ENCODE data around the gene NUDC.
A peak's percentile ranks its signal among the peaks of the same experiment; 100 is the strongest.
"Not testable (repeated sequence)": the region's sequence is repeated elsewhere in the genome, so short reads cannot be mapped to it uniquely, and the experiment has no call there.

The NUDC gene

DNA sequence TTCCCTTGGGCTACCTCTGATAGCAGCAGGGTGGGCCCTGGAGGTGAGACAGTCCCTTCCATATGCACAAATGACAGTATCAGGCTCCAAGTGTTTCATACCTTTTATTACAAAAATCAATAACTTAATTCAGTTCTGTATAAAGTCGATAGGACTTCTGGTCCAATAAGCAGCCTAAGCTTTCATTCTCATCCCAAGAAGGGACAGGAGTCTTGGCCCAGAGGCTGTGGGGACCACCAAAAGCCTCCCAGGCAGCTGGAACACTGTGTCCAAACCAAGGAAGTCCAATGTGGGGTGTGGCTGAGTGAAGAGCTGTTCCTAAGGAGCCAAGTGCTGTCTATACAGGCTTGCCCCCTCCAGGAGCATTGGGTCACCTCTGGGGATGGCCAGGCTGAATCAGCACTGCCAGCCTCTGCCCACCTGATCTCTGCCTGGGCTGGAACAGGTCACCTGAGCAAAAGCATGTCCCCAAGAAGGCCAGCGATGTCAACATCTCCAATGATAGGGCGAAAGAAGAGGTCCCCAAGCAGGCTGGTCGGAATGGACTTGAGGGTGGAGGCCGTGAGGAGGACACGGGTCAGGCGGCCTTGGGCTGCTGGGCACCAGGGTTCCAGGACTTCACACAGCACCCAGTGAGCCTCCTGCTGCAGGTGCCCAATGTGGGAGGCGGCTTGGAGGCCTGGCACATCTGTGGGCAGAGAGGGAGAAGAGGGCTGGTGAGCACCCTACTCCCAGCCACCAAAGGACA lies 10.0 kb upstream of the NUDC start:
- no peak for DNase-seq

DNA sequence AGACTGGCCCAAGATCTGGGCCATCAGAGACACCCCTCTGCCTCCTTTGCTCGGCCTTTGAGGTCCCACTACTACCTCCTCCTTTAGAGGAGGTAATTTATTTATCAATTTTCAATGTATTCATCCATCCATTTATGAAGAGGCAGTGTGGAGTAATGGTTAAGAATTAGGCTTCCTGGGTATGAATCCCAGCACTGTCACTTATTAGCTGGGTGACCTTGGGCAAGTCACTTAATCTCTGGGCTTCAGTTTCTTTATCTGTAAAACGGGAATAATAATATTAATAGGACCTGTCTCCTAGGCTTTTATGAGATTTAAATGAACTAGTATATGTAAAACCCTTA lies 9.4 kb upstream of the NUDC start:
- DNase-seq: no peak

GRCh38 chr1:26913389-26913753 lies 8.2 kb upstream of the NUDC start:
- no peak for DNase-seq

GRCh38 chr1:26913754-26914619 lies 7.6 kb upstream of the NUDC start, which contains the start of gene NR0B2:
Gene NR0B2 (minus strand): TSS chr1:26913975. CDS start chr1:26913940, 35 bp downstream.
- DNase-seq: peak; percentile 41

DNA sequence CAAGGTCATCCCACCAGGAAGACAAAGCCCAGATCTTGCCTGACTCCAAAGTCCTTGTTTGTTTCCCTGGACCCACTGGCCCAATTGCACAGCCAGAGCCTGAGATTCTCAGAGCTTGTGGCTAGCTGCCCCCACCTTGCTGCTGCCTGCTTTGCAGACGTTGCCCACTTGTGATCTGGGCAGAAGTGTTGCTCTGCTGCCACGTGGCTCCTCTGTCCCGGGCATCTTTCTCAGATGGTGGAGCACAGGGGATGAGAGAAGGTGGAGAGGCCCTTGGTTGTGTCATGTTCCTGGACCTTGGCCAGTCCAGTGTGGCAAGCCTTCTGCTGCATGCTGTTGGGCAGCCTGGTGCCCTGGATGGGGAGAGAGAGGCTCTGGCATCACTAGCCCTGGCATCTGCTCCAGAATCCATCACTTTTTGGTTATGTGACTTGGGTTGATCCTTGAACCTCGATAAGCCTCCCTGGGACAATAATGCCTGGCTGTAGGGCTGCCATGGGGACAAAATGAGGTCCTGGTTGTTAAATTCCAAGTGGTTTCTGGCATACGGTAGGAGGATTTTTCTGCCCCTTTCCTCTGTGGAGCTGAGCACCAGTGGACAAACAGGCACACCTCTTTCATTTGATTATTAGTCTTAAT lies 6.2 kb upstream of the NUDC start:
- no peak for DNase-seq

- no peak for DNase-seq
Observed at GRCh38 chr1:26921126-26921539, 410 bp upstream of the NUDC start.

DNA sequence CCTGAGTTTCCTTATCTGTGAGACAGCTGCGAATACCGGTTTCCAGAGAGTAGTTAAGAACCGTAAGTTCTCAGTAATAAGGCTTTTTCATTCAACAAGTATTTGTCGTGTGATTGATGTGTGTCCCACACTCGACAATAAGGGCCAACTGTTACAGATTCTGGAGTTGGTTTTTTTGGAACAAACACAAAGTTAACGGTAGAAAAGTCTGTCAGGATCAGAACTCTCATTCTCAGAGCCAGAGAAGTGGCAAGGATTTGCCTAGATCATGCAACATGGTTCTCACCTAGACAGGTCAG lies 837 bp downstream of the NUDC start:
- DNase-seq: no peak

GRCh38 chr1:26922901-26923300 lies 1.4 kb downstream of the NUDC start:
- no peak for DNase-seq

- no peak for DNase-seq
Observed at GRCh38 chr1:26923711-26924110, 2.2 kb downstream of the NUDC start.

GRCh38 chr1:26932531-26932930 lies 11.0 kb downstream of the NUDC start:
- DNase-seq: no peak

GRCh38 chr1:26936823-26937222 lies 15.3 kb downstream of the NUDC start:
- no peak for DNase-seq

DNA sequence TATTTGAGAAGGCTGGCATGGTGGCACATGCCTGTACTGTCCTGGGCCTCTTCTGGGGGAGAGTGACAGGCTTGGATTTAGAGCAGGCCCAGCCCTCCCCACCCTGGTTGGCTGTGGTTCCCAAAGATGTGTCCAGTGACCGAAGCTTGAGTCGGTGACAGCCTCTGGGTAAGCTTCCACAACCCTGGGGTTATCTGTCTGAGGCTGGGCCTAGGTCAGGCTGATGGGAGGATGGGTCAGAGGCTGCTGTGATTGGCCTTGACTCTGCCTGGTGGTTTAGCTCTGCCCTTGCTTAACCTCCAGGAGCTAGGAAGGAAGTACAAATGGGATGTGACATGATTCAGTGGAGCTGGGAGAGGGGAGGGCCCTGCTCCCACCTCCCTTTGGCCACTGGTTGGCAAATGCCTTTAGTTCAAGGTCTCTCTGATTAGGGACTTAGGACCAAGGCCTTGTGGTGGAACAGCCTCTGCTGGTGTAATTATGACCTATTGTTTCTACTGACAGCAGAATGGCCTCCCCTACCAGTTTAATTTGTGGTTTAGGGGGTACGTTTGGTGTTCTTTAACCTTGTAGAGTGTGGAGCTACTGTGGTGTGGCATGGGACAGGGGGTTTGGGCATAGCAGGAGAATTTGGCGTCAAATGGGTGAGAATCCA lies 16.6 kb downstream of the NUDC start:
- DNase-seq: no peak

DNA sequence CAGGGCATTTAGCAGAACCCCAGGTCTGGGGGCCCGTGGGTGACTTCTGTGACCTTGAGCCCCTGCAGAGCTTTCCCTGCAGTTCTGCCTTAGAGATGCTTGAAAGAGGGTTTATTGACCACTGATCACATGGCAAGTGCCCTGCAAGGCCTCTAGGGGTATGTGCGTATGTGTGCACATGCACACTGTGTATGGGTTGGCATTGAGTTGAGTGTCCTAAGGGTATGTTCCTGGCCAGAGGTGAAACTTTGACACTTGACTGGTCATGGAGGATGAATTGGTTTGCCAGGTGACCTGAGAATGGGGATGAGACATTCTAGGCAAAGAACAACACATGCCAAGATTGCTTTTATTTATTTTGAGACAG lies 17.1 kb downstream of the NUDC start:
- DNase-seq: no peak

- DNase-seq: no peak
Observed at GRCh38 chr1:26941311-26941710, 19.8 kb downstream of the NUDC start.

DNA sequence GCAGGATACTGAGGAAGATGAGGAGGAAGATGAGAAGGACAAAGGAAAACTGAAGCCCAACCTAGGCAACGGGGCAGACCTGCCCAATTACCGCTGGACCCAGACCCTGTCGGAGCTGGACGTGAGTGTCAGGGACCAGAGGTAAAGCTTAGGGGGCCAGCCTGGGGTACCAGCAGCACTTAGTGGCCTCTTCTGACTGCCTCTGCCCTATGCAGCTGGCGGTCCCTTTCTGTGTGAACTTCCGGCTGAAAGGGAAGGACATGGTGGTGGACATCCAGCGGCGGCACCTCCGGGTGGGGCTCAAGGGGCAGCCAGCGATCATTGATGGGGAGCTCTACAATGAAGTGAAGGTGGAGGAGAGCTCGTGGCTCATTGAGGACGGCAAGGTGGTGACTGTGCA lies 21.1 kb downstream of the NUDC start:
- DNase-seq: no peak

GRCh38 chr1:26945138-26945537 lies 23.6 kb downstream of the NUDC start:
- no peak for DNase-seq

GRCh38 chr1:26945728-26946127 lies 24.2 kb downstream of the NUDC start:
- no peak for DNase-seq

DNA sequence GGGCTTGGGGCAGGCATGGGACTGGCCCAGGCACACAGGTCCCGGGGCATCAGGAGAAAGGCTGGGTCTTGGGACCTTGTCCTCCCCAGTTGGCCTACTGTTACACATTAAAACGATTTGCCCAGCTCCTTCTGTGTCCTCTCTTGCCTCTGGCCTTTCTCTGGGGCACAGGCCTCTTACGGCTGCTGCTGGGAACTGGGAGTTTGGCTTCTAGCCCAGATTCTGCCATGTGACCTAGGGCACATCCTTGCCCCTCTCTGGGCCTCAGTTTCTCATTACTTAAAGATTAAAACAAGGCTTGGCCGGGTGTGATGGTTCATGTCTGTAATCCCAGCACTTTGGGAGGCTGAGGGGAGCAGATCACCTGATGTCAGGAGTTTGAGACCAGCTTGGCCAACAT lies 24.7 kb downstream of the NUDC start:
- DNase-seq: no peak

DNA sequence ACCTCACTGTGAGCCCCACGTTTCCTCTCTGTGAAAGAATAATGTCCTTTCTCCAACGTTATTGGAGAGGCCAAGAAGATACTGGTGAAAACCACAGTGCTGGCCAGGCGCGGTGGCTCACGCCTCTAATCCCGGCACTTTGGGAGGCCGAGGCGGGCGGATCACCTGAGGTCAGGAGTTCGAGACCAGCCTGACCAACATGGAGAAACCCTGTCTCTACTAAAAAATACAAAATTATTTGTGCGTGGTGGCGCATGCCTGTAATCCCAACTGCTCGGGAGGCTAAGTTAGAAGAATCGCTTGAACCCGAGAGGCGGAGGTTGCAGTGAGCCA lies 27.1 kb downstream of the NUDC start:
- DNase-seq: not testable (repeated sequence)

DNA sequence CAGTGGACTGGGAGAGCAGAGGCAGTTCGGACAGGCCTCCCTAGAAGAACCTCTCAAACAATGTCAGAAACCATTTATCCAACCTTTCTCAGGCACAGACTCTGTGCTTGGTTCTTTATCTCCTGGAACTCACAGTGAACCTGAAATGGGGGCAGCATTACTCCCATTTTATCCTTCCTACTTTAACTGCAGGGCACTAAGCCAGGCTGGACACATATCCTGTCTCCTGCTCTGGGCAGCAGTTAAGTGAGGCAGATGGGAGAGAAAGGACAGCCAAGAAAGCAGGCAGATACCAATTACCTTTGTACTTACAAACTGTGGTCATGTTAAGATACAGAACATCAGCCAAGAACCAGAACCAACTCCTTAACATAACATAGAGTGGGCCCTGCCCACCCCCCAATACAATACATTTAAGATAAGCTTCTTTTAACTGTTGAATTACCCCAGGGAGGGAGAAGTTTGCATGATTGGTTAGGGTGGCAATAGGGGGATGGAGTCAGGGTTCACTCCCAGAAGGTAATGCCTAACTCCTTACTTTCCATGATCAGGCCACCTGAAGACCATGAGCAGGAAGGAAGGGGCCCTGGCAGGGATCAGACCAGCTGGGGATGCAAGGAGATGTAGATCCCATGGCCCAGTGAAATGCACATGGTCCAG lies 27.9 kb downstream of the NUDC start:
- DNase-seq: no peak

- no peak for DNase-seq
Observed at GRCh38 chr1:26949926-26950319, 28.4 kb downstream of the NUDC start.

- DNase-seq: no peak
Observed at GRCh38 chr1:26950602-26951001, 29.1 kb downstream of the NUDC start.

DNA sequence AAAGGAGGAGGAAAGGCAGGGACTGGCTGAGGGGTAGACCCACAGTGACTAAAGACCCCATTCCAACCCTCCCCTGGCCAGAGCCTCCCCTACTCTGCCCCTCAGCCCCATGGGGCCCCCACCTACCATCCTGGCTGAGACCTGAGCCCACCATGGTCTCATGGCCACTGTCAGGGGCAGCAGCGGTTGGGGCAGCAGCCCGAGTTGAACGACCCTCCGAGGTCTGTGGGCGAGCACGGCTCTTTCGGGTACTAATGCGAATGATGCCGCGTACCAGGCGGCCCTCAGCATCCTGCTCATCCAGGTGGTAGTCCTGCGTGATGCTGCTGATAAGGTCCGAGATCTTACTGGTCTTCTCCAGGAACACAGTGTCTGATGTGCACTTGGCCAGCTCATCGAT lies 29.7 kb downstream of the NUDC start:
- DNase-seq: no peak
